Tibial artery (tissue), 4 donors: Measurements from ENCODE around the gene LRFN2.

ENCODE experiments used
- DNase-seq, 2 donors: peaks; one replicate each; pipeline ENCODE4 v3.0.0-alpha.2; 2019
- H3K27ac ChIP-seq, 2 donors: fragments of 200-600 bp; sonication (generic) in 1 of 2; 1 replicate in 1 of 2; 2 replicates in 1 of 2; pipeline ENCODE4 v1.5.1; 2018 to 2019; ENCODE audit warnings: mild to moderate bottlenecking in 1 of 2
- H3K27me3 ChIP-seq, 2 donors: fragments of 200-600 bp; sonication (generic) in 1 of 2; one replicate each; pipeline versions ENCODE4 v1.5.1 to v1.6.0; 2016 to 2019
- H3K36me3 ChIP-seq, 3 donors: fragments of 200-600 bp; sonication (generic) in 2 of 3; one replicate each; pipeline ENCODE4 v1.5.1; 2016 to 2019; ENCODE audit warnings: mild to moderate bottlenecking in 2 of 3
- H3K4me1 ChIP-seq, 4 donors: fragments of 200-600 bp; sonication (generic) in 2 of 4; 1 replicate in 3 of 4; 2 replicates in 1 of 4; pipeline ENCODE4 v1.5.1; 2016 to 2019
- H3K4me3 ChIP-seq, 2 donors: fragments of 200-600 bp; sonication (generic) in 1 of 2; 1 replicate in 1 of 2; 2 replicates in 1 of 2; pipeline ENCODE4 v1.5.1; 2018 to 2019; ENCODE audit warnings: mild to moderate bottlenecking in 2 of 2
- H3K9me3 ChIP-seq, 3 donors: fragments of 200-600 bp; sonication (generic) in 1 of 3; one replicate each; pipeline ENCODE4 v1.5.1; 2016 to 2019
- CTCF ChIP-seq, 2 experiments: fragments of 200-600 bp in 1 of 2; fragments of 450-650 bp in 1 of 2; IDR thresholded peaks; one replicate each; pipeline ENCODE4 v1.5.1; 2017 to 2019; ENCODE audit warnings: antibody characterized with exemption in 2 of 2, mild to moderate bottlenecking in 1 of 2, moderate library complexity in 1 of 2
- intact Hi-C: fragments of 100-400 bp; cut with DNase I; formaldehyde crosslinking; loops from one replicate; pipeline ENCODE4 v1.15.0; 2023; ENCODE audit warnings: low total_unique reads

LRFN2 gene

DNA sequence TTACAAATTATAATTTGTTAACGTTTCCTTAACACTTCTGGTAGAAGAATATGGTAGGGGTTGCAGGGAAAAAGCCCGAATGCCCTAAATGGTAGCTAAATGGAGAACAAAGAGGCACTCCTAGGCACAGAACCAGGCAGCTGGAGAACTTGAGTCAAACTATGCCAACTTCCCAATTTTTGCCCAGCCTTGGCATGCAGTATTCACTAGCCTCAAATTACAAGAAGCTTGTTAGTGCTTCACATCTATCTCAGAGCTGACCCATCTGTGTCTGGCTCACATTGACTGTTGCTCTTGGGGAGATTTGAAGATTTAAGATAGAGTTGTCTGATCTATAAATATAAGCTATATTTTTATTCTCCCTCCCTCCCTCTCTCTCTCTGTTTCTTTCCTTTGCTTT, 19.4 kb upstream of the LRFN2 start:
- Histone ChIP-seq H3K36me3 (no peaks in the 10 kb centered on the region), H3K4me1 (no peaks in the 10 kb centered on the region), H3K27ac (no peak overlapping the region), H3K4me3 (no peak overlapping the region), H3K9me3 (no peaks in the 10 kb centered on the region), H3K27me3 (peaks cover 0 to 43% of the 10 kb centered on the region in 2 donors)
- TF ChIP-seq CTCF (IDR thresholded peaks at IDR 0.05), result no peak
- DNase-seq, result no peak
- intact Hi-C loops, result no loop called here

DNA sequence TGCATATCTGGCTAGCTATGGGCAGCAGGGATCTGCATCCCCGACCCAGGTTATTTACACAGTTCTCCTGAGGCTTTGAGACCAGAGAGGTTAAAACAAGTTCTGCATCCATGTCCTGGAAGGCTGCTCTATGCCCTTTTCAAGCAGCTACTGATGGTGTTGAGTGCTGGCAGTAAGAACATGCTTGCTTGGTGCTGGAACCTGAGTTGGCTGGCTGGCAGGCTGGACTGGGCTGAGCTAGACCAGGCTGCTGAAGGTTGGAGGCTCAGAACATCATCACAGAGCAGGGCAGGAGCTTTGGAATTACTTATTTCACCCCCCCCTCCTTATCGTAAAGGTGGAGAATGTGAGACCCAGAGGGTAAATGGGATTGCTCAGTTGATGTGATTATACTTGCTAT, 16.9 kb upstream of the LRFN2 start:
- no peak for TF ChIP-seq CTCF (IDR thresholded peaks at IDR 0.05)
- Histone ChIP-seq H3K9me3 (no peaks in the 10 kb centered on the region), H3K27me3 (peaks cover 0 to 45% of the 10 kb centered on the region in 2 donors), H3K36me3 (no peaks in the 10 kb centered on the region), H3K4me1 (no peaks in the 10 kb centered on the region), H3K27ac (no peak overlapping the region), H3K4me3 (no peak overlapping the region)
- intact Hi-C loops, result no loop called here
- no peak for DNase-seq

- H3K4me3 ChIP-seq, result no peak overlapping the region
- H3K36me3 ChIP-seq, result no peaks in the 10 kb centered on the region
- DNase-seq, result no peak
- TF ChIP-seq CTCF (IDR thresholded peaks at IDR 0.05), result no peak
- no peak overlapping the region for H3K27ac ChIP-seq
- intact Hi-C loops, result no loop called here
- no peaks in the 10 kb centered on the region for H3K4me1 ChIP-seq
- H3K27me3 ChIP-seq, result peaks cover 0 to 62% of the 10 kb centered on the region in 2 donors
- no peaks in the 10 kb centered on the region for H3K9me3 ChIP-seq
Observed at GRCh38 chr6:40599555-40599954, 12.4 kb upstream of the LRFN2 start.

DNA sequence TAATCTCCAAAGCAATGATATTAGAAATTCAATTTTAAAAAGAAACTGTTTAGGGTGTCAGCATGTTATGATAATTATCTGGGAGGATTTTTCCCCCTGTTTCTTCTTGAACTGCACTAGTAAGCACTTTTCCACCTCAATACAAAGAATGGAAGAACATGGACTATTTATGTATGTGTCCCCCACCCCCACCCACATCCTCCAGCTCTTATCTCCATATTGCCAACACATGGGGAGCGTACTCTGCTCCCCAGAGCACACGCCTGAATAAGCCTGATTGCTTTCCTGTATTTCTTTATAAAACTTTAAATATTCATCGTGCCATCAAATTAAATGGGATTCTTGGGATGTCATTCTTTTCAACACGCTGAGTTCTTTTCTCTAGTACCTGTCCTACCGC, 11.4 kb upstream of the LRFN2 start:
- intact Hi-C loops, result no loop called here
- no peaks in the 10 kb centered on the region for H3K4me1 ChIP-seq
- H3K4me3 ChIP-seq, result no peak overlapping the region
- peaks cover 0 to 63% of the 10 kb centered on the region in 2 donors for H3K27me3 ChIP-seq
- no peaks in the 10 kb centered on the region for H3K9me3 ChIP-seq
- H3K36me3 ChIP-seq, result no peaks in the 10 kb centered on the region
- DNase-seq, result no peak
- H3K27ac ChIP-seq, result no peak overlapping the region
- TF ChIP-seq CTCF (IDR thresholded peaks at IDR 0.05), result no peak

DNA sequence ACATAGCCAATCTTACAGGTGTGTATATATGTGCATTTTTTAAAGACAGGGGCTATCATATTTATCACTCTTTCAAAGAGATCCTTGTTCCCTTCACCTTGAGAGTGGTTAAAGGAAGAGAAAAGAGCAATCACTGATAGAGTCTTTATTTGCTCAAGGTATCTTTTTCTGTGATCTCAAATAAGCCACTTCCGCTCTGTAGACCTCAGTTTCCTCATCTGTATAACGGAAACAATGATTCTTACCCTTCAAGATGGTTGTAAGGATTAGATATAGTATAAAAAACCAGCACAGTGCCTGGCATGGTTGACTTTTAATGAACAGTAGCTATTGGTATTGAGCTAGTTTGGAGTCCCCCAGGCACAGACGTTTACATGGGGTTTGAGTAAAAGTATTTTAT, 10.1 kb upstream of the LRFN2 start:
- no peak for TF ChIP-seq CTCF (IDR thresholded peaks at IDR 0.05)
- no peak for DNase-seq
- H3K9me3 ChIP-seq, result no peaks in the 10 kb centered on the region
- H3K4me1 ChIP-seq, result no peaks in the 10 kb centered on the region
- H3K36me3 ChIP-seq, result no peaks in the 10 kb centered on the region
- H3K27ac ChIP-seq, result no peak overlapping the region
- no peak overlapping the region for H3K4me3 ChIP-seq
- H3K27me3 ChIP-seq, result peaks cover 0 to 67% of the 10 kb centered on the region in 2 donors
- intact Hi-C loops, result no loop called here

DNA sequence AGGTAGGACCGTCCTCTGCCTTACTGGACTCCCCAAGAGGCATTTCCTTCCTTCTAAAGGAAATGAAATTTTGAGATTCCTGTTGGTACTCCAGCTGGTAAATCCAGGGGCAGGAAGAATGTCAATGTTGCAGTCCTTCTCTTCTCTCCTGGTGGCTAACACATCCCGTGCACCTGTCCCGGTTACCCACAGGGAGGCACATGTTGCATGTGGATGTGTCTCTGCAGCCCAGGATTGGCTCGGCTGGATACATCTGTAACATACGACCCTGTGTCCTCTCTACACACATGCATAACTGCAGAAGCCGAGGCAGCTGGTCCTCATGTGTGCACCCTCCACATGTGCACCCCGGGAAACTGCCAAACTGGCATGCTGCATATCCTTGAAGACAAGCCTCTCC, 1.3 kb upstream of the LRFN2 start:
- no peaks in the 10 kb centered on the region for H3K9me3 ChIP-seq
- TF ChIP-seq CTCF (IDR thresholded peaks at IDR 0.05), result no peak
- no peak for DNase-seq
- H3K27me3 ChIP-seq, result peaks cover 0 to 81% of the 10 kb centered on the region in 2 donors
- H3K36me3 ChIP-seq, result no peaks in the 10 kb centered on the region
- intact Hi-C loops, result no loop called here
- no peak overlapping the region for H3K4me3 ChIP-seq
- H3K27ac ChIP-seq, result no peak overlapping the region
- H3K4me1 ChIP-seq, result peaks cover 0 to 25% (median 20%) of the 10 kb centered on the region in 4 donors
